NK-92 treated with Interleukin-12 subunit alpha and Interleukin-12 subunit beta, amount 100 ng/mL, for 24 hours (cell line): Measurements from ENCODE around the gene IPCEF1.

Source experiments
- DNase-seq: peaks from one replicate; lab custom pipeline; 2025; lab: John Stamatoyannopoulos, UW

IPCEF1 gene, protein sequence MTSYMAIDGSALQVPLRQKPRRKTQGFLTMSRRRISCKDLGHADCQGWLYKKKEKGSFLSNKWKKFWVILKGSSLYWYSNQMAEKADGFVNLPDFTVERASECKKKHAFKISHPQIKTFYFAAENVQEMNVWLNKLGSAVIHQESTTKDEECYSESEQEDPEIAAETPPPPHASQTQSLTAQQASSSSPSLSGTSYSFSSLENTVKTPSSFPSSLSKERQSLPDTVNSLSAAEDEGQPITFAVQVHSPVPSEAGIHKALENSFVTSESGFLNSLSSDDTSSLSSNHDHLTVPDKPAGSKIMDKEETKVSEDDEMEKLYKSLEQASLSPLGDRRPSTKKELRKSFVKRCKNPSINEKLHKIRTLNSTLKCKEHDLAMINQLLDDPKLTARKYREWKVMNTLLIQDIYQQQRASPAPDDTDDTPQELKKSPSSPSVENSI

DNA sequence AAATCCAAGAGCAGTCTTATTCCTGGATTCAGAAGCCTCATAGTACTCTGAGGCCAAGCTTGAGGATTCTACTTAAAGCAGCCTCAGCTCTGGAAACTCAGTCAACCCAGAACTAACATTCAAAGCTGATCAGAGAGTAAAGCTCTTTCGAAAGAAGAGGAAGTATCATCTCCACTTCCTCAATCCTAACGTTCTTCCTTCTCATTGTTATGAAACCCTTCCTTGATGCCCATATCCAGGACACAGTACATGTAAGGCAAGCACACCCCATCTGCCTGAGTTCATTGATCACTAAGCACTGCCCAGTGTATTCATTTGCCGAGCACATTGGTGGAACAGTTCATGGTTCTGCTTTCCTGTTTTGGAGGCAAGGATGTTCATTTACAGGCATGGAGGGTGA lies at the start of gene IPCEF1:
Gene IPCEF1 (minus strand): TSS at position 114 of the 400 bp plus-strand sequence. CDS start 90,856 bp downstream, outside the sequence.
- DNase-seq, result no peak

DNA sequence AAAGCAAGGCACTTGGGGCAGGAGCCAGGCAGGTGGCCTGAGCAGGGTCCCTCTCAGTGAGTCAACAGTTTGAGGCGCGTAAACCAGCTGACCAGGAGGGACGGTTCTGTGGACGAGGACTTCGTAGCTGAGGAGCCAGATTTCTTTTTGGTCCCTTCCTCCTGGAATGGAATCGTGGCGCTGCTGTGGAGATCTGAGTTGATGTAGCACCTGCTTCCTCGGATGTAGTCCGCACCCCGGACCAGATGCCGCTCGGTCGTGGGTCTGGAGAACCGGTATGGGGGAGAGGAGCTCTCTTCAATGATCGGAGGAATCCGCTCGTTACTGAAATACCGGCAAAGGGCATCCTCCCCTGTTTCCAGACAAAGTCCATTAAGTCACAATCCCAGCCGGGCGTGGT lies 49.7 kb upstream of the IPCEF1 start:
- no peak for DNase-seq

DNA sequence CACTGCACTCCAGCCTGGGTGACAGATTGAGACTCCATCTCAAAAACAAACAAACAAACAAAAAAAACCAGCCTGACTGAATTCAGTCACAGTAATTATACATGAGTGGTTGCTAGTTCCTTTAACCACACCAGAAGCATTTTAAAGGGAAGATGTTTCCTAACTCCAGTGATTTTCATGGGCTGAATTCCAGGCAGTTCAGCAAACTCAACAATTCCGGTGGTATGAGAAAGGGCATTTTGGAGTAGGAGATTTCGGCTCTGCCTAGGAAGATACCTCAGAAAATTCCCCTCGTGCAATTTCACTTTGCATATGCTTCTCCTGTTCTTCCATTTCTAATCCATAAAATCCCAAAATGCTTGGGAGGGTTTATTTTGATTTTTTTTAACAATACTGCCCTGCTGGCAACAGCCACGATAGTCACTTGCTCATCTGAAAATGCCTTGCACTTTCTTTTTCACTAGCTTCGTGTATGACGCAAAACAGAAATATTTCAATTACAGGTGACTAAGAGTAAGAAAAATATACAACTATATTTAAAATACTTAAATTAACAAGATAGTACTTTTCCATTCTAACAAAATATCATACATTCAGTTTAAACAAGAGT lies 48.3 kb upstream of the IPCEF1 start:
- DNase-seq, result no peak

DNA sequence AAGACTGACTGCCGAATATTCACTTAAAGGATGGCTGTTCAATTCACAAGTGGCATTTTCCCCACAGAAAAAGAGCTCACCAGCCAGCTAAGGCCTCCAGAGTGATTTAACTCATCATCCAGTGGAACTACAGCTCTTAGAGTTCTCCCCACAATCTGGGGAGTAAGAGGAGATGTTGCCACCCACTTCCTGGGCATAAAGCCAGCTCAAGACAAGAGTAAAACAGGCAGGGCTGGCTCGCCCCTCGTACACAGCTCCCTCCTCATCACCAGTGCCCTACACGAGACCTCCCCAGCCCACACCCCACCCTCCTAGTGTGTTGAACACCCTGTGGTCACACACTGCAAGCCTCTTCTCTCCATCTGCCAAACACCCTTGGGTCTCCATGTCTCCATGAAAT lies 47.2 kb upstream of the IPCEF1 start:
- no peak for DNase-seq

DNA sequence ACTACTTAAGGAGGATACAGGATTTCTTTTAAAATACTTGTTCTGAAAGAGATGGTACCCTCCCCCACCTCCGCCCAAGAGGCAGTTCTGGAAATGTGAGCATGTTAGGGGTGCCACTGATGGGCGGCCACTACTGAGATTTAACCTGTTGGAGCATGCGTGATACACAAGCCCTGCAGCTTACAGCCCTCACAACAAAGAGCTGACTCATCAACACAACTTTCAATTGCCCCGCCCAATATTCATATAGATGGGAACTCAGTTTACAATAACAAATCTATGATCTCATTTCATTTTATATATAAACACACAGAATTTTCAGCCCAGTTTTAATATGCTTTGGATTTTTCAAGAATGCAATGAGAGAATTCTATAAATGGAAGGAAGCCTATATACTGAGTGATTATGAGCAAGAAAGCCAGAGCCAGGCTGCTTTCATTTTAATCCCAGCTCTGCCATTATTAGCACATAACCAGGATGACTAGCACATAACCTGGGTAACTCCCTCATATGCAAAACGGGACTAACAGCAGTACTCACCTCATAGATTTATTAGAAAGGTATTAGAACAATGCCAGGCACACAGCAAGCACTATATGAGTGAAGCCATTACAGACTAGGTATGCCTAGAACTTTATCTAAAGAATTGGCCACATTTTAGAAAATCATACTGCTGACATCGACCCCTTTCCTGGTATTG lies 45.6 kb upstream of the IPCEF1 start:
- DNase-seq, result no peak

DNA sequence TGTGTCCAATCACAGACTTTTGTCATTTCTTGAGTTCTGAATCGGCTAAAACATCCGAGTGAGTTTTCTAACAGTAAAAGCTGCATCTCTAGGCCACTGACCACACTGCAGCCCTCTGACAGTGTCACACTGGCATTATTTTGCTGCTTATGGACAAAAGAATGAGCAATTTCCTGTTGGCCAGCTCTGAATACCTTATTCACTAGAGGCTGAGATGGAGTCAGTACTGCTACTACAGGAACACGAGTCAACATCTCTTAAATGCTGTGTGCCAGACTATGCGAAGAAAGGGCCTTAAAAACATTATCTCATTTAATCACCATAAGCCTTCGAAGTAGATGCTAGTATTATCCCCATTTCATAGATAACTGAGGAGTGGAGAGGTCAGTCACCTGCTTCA lies 42.5 kb upstream of the IPCEF1 start:
- DNase-seq, result no peak

DNA sequence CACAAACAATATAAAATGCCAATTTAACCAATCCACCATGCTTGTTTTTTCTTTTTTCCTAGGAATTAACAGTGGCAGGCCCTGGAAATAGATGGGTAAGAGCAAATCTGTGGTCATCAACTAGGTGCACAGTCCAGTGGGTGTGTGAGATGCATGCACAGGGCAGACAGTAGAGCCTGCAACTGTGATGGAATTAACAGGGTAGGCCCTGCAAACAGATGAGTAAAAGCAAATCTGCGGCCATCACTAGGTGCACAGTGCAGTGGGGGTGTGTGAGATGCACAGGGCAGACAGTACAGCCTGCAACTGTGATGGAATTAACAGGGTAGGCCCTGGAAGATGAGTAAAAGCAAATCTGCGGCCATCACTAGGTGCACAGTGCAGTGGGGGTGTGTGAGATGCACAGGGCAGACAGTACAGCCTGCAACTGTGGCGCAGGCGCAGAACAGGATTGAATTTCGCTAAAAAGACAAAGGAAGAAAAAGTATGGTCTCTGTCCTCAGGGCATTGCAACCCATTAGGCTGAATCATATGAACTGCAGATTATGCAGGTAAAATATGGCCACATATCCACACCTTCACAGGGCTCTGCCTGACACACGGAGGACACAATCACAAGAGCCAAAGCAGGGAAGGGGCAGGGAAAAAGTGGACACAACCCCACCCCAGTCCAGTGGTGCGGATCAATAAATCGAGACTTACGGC lies 41.0 kb upstream of the IPCEF1 start:
- no peak for DNase-seq

DNA sequence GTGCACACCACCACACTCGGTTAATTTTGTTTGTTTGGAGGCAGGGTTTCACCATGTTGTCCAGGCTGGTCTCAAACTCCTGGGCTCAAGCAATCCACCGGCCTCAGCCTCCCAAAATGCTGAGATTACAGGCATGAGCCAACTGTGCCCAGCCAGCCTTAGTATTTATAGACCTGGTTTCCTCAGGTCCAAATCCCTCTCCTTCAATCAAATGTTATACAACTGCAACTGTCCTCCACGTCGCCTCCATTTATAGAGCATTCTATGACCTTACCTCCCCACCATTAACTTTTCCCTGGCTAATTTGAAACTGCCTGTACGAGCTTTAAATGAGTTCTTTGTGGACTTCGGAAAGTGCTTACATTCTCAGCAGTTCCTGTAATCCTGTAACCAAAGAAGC lies 39.3 kb upstream of the IPCEF1 start:
- no peak for DNase-seq

DNA sequence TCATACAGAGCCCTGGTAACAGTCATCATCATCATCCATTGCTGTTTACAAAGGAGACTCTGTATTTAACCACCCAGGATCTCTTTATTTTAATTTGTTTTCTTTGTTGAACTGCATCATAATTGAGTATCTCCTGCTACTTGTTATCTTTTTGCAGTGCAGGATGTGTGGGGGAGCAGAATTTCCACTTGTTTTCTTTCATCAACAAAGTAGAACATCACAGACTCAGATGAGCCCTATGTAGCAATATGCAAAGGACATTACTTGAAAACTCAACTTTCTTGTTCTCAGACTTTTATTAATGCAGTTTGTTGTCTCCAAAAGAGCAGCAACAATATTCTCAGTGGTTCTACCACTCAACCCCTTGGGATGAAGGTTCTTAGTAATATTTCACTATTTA lies 38.7 kb upstream of the IPCEF1 start:
- DNase-seq, result no peak

DNA sequence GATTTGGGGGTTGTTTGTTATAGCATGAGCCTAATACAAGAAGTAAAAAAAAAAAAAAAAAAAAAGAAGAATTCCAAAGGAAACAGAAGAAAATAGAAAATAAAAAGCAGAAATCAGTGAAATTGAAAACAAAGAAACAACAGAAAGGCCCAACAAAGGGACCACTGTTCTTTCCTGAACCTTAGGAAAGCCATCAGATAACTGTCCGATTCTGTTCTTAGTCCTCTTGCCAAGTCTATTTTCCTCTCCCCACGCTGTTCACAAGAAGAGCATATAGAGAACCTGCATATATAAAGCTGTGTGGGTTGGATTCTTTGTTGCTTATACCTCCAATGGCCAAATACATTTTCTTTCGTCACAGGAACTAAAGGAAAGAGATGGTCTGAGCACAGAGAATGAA lies 38.0 kb upstream of the IPCEF1 start:
- no peak for DNase-seq

DNA sequence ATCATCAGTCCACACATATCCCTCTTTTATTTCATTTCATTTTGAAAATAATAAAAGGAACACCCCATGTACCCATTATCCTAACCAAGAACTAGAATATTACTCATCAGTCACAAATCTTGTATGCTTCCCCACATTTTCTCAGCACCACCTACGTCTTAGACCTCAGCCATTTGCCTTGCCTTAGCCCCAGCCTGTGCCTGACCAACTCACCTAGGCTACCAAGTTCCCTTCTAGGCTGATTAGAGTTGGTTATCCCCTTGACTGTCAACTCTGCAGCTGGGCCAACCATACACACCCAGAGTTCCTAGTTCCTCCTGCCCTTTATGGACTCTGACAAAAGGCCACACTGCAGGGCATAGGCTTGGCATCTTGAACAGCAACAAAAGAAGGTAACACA lies 33.4 kb upstream of the IPCEF1 start:
- no peak for DNase-seq

DNA sequence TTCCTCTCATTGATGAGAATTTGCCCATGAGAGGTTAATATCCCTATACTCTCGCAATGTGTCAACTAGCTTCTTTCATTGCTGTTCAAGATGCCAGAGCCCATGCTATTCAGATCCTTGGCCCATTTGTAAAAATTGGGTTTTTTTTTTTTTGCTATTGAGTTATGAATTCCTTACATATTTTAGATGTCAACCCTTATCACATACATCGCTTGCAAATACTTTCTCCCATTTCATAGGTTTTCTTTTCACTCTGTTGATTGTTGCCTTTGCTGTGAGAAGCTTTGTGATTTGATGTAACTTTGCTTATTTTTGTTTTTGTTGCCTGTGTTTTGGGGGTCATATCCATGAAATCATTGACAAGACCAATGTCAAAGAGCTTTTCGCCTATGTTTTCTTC lies 32.2 kb upstream of the IPCEF1 start:
- no peak for DNase-seq

DNA sequence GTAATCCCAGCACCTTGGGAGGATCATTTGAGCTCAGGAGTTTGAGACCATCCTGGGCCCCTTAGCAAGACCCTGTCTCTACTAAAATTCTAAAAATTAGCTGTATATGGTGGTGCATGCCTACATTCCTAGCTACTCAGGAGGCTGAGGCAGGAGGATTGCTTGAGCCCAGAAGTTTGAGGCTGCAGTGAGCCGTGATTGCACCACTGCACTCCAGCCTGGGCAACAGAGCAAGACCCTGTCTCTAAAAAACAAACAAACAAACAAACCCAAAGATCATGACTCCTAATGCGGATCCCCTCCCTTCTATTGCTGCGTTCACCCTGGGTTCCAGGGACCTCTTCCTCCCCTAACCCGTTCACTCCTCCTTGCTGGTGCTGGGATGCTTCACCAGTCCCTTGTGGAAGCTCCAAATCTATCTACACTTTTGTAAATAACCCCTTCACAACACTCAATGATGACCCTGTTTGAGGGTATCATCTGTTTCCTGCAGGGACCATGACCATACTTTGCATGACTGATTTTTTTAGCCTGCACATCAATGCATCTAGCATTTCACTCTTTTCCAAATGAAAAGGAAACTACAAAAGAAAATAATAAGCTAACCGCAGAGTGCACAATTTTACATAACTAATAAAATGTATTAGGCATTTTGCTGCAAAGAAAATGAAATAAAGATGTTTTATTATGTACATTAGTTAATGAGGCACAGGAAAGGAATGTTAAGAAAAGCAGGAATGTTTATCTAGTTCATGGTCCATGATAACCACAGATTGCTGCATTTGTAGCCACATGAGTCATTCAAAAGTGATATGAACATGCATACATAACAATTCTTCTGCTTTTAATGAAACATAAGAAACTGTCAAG lies 30.5 kb upstream of the IPCEF1 start:
- DNase-seq, result no peak

DNA sequence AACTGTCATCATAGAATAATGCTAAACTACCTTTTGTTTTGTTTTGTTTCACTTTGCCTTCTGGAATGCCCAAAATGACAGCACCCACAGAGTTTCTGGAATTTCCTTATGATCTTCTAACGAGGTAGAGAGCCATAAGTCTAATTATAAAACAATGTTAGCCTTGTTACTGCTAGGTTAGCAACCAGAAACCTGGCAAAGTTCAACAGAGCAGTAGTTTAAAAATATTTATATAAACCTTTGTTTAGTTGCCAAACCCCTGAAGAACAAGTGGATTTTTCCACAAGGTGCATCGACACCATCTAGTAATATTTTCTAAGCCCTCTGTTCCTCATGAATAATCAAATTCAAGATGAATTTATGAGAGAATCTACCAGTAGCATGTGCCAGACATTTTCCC lies 27.6 kb upstream of the IPCEF1 start:
- DNase-seq, result no peak

DNA sequence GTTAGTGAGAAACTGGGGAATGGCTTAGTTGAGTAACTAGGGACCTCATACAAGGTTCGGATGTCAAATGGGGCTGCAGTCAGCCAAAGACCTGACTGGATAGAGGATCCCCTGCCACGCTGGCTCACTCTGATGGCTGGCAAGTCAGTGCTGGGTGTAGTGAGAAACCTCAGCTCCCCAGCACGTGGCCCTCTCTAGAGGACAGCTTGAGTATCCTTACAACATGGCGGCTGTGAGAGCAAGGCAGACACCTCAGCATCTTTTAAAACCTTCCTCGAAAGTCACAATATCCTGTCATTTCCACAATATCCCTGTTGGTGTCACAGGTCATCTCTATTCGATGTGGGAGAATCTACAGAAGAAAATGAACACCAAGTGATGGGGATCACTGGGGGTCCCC lies 26.7 kb upstream of the IPCEF1 start:
- no peak for DNase-seq

DNA sequence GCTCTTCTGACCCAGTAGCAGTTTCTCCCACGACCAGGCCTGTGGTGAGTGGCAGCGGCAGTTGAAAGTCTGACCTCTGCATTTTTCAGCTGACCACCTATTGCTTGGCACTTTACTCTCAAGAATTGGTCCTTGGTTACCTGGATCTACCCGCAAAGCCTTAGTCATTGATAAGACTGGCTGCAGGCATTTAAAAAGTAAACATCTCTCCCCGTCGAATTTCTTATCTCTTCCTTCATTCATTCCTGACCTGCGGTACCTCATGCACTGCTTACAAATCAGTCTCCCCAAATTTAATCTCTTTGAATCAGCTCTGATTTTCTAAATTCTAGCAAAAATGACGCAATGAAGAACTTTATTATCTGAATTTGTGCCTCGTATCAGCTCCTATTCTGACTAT lies 26.1 kb upstream of the IPCEF1 start:
- DNase-seq, result no peak

DNA sequence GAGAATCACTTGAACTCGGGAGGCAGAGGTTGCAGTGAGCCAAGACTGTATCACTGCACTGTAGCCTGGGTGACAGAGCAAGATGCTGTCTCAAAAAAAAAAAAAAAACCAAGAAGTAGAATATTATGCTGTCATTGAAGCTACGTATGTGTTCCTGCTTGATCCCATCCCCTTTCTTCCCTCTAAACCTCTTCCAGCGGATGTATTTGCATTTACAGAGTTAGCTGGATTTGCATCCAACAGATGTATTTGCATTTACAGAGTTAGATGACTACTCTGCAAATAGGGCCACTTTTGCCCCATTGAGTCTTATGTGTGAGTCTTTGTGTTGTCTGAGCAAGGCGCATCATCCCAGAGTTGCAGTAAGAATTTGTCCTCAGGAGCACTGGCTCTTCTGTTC lies 24.9 kb upstream of the IPCEF1 start:
- no peak for DNase-seq

DNA sequence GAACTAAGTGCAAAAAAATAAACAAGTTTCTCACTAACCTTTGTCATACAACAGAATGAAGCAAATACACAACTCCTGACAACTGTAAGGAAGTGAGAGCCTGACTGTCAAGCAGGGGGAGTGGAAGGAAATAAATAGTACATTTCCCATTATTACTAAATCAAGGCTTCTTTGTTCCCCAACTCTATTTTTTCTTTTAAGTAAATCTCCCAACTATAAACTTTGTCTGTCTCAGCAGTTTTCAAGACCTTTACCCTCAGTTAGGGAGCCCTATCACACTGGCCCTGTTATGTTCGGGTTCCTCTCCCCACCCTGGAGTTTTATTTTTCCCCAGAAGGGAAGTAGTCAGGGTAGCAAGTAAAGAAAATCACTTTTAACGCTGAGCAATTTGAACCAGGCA lies 24.1 kb upstream of the IPCEF1 start:
- DNase-seq, result no peak

DNA sequence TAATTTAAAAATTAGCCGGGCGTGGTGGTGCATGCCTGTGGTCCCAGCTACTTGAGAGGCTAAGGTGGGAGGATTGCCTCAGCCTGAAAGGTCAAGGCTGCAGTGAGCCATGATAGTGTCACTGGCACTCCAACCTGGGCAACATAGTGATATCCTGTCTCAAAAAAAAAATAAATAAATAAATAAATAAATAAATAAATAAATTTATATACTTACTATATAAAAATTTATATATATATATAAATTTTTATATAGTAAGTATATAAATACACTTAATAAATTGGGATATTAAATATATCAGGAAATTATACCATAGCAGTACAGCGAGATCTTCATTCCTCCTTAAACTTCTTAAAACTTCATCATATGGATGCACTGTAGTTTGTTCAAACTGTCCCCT lies 23.0 kb upstream of the IPCEF1 start:
- DNase-seq, result no peak

DNA sequence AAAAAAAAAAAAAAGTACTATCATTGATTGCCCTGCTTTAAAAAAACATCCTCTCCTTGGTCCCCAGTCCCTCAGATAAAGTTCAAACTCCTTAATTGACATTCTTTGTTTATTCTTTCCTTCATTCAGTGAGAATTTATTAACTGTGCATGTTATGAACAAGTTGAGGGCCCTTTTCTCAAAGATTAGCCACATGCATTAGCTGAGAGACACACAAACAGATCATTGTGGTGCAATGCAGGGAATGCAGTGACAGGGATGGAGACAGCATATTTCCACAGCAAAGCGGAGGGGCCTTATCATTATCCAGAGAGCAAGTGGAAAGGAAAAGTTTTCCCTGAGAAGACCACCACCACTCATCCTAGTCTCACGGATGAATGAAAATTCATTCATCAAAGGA lies 21.9 kb upstream of the IPCEF1 start:
- DNase-seq, result no peak

DNA sequence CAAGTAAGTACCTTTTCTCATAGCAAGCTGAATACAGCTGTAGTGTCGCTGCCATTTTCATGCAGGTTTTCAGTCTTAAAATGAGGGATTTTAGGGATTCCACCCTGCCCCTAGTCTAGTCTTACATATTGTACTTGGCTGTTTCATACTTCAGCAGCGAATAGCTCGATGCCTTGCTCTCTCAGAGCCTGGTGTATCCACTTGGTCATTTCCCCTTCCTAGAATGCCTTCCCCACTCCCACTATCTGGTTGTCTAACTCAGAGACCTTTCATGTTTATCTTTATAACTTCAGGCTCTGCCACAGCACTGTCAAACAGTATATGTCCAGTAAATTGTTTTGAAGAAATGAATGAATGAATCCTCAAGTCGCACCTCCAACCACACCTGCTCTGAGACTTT lies 21.1 kb upstream of the IPCEF1 start:
- DNase-seq, result no peak

DNA sequence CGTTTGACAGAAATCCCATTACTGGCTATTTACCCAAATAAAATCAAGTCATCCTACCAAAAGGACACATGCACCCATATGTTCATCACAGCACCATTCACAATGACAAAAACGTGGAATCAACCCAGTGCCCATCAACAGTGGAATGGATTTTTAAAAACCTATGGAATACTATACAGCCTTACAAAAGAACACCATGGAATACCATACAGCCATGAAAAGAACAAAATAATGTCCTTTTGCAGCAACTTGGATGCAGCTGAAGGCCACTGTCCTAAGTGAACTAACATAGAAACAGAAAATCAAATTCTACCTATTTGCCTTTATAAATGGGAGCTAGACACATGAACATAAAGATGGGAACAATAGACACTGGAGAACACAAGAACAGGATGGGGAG lies 17.4 kb upstream of the IPCEF1 start:
- DNase-seq, result no peak
